LHCN-M2 (cell line): ENCODE data around the gene ANKRD18B. TPM values are rescaled to one million over a fixed set of nuclear protein-coding genes. Genes with fewer than 3 reads are reported as not detected.
"Not testable (repeated sequence)": the region's sequence is repeated elsewhere in the genome, so short reads cannot be mapped to it uniquely, and the experiment has no call there.

Experiments
- DNase-seq: peaks from one replicate; pipeline ENCODE4 v3.0.0-alpha.2; 2012; ENCODE audit warnings: low read depth
- polyA plus RNA-seq: library from polyadenylated mRNA; unstranded; fragments of >200 nt; gene quantifications from one replicate; pipeline ENCODE4 v1.2.1, GENCODE V29; 2012; ENCODE audit warnings: missing spikeins
- total RNA-seq: library from RNA; depleted of rRNA; stranded (reverse); fragments of >200 nt; gene quantifications from 2 replicates; pipeline ENCODE4 v1.2.3, GENCODE V29; 2014; rRNA removed

ANKRD18B gene
- total RNA-seq: 6.0 and 7.9 TPM in 2 replicates
- polyA plus RNA-seq: 1.7 TPM

DNA sequence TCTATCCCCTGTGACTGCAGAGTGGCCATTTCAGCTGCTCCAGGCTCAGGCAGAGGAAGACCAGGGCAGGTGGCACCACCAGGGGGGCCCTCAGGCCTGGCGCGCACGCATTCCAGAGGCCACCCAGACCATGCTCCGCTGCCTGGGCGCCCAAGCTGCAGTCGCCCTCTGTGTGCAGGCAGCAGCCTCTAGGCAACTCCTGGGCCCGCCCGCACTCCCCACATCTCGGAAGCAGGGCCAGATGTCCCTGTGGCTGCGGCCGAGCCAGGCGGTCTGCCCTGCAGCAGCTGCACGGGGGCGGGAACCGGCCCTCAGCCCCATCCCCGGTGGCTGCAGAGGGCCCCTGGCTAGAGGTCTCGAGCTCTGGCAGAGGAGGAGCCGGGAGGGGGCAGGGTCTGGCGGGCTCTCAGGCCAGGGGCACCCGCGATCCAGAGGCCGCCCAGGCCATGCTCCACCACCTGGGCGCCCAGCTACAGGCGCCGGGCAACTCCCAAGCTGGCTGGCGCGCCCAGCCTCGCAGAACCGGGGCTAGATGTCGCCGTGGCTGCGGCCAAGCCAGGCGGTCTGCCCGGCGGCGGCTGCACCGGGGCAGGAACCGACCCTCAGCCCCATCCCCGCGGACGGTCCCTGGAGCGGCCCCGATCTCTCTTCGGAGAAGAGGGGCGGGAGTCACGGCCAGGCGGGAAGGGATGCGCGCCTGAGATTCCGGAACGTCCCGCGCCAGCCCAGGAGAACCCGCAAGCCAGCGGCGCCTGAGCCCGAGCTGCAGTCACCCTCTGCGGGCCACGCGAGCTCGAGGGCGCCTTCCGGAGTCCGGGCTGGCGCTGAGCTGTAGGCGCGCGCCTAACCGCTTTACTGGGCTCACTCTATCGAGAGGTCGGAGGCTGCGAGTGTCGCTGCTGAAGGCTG, at the start of gene ANKRD18B:
TSS of gene ANKRD18B (plus strand) at position 855 of the 909 bp plus-strand sequence. CDS start 239 bp downstream, outside the sequence.
- peak; percentile 91 for DNase-seq

- no peak for DNase-seq
Observed at GRCh38 chr9:33475357-33475756, 48.7 kb upstream of the ANKRD18B start.

- no peak for DNase-seq
Observed at GRCh38 chr9:33476503-33476902, 47.5 kb upstream of the ANKRD18B start.

- DNase-seq: no peak
Observed at GRCh38 chr9:33480106-33480505, 43.9 kb upstream of the ANKRD18B start.

DNA sequence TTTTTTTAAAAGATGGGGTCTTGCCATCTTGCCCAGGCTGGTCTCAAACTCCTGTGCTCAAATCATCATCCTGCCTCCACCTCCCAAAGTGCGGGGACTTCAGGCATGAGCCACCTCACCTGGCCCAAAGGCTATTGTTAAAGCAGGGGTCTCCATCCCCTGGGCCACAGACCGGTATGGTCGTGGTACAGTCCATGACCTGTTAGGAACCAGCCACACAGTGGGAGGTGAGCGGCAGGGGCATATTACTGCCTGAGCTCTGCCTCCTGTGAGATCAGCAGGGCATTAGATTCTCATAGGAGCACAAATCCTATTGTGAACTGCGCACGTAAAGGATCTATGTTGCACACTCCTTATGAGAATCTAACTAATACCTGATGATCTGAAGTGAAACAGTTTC, 43.1 kb upstream of the ANKRD18B start:
- no peak for DNase-seq

DNA sequence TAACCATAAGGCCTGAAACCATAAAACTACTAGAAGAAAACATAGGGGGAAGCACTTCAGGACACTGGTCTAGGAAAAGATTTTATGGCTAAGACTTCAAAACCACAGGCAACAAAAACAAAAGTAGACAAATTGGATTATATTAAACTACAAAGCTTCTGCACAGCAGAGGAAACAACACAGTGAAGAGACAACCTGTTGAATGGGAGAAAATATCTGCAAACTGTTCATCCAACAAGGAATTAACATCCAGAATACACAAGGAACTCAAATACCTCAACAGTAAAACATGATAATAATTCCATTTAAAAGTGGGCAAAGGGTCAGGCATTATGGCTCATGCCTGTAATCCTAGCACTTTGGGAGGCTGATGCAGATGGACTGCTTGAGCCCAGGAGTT, 38.7 kb upstream of the ANKRD18B start:
- not testable (repeated sequence) for DNase-seq

GRCh38 chr9:33489066-33489465, 35.0 kb upstream of the ANKRD18B start:
- DNase-seq: no peak

- not testable (repeated sequence) for DNase-seq
Observed at GRCh38 chr9:33493819-33494218, 30.2 kb upstream of the ANKRD18B start.

DNA sequence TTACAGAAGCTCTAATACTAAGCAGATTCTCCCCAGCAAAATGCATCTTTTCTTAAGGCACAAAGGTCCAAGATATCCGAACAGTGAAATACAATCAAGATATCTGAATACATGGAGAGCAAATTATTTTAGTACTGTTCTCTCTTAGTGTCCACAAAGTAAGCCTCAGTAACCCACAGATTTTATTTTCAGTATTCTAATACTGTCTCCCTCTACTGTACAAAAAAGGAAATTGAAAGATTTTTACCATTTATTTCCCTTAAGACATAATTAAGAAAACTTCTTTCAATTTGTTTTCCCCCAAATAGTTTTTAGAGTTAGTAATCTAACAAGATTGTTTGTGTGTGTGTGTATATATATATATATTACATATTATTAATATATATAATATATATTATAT, 25.7 kb upstream of the ANKRD18B start:
- peak; percentile 21 for DNase-seq

DNA sequence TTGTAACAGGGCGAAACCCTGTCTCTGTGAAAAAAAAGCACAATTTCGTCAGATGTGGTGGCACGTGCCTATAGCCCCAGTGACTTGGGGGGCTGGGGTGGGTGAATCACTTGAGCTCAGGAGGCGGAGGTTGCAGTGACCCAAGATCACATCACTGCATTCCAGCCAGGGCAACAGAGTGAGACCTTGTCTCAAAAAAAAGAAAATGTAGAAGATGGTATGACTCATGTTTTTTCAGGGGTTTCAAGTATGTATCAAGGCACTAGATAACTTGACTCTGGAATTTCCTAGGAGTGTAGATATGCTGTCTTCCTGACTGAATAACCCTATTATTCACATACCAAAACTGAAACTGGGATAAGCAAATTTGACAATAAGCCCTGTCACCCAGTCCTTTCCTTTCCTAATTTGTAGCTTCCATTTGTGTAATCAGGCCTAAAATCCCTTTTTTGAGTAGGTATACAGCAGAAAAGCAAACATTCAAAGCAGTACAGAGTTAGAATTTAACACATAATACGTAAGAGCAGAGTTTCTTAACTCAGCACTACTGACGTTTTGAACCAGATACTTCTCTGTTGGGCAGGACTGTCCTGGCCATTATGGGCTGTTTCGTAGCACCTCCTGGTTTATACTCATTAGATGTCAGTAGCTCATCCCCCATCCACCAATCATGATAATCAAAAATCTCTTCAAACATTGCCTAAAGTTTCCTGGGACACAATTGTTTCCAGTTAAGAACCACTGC, 17.3 kb upstream of the ANKRD18B start:
- peak; percentile 97 for DNase-seq

- DNase-seq: peak; percentile 67
Observed at GRCh38 chr9:33510262-33511183, 13.5 kb upstream of the ANKRD18B start.

GRCh38 chr9:33511184-33511517, 12.9 kb upstream of the ANKRD18B start:
- DNase-seq: not testable (repeated sequence)

GRCh38 chr9:33512535-33512934, 11.5 kb upstream of the ANKRD18B start:
- DNase-seq: not testable (repeated sequence)

DNA sequence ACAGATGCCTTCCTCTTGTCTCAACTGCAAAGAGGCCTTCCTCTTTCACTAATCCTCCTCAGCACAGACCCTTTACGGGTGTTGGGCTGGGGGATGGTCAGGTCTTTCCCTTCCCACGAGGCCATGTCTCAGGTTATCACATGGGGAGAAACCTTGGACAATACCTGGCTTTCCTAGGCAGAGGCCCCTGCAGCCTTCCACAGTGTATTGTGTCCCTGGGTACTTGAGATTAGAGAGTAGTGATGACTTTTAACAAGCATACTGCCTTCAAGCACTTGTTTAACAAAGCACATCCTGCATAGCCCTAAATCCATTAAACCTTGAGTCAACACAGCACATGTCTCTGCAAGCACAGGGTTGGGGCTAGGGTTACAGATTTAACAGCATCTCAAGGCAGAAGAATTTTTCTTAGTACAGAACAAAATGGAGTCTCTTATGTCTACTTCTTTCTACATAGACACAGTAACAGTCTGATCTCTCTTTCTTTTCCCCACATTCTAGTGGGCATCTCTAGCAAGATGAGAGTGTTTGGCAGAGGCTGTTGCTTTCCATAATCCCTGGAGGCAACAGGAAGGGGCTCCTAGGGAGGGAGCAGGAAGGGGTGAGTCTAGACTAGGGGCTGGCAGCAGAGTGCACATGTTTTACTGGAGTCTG, 8.6 kb upstream of the ANKRD18B start:
- not testable (repeated sequence) for DNase-seq

GRCh38 chr9:33516397-33516796, 7.7 kb upstream of the ANKRD18B start:
- DNase-seq: not testable (repeated sequence)

- peak; percentile 68 for DNase-seq
Observed at GRCh38 chr9:33517373-33517772, 6.7 kb upstream of the ANKRD18B start.

DNA sequence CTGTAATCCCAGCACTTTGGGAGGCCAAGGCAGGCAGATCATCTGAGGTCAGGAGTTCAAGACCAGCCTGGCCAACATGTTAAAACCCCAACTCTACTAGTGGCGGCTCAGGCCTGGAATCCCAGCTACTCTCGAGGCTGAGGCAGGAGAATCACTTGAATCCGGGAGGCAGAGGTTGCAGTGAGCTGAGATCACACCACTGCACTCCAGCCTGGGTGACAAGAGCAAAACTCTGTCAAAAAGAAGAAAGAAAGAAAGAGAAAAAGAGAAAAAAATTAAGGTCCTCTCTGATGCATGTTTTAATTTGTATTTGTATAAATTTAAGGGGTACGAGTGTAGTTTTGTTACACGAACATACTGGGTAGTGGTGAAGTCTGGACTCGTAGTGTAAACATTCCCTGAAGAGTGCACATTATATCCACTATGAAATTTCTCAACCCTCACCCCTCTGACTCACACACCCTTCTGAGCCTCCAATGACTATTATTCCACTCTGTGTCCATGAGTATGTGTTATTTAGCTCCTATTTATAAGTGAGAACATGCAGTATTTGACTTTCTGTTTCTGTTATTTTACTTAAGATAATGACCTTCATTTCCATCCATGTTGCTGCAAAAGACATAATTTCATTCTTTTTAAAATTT, 6.0 kb upstream of the ANKRD18B start:
- peak; percentile 76 for DNase-seq

GRCh38 chr9:33521861-33522260, 2.2 kb upstream of the ANKRD18B start:
- not testable (repeated sequence) for DNase-seq

DNA sequence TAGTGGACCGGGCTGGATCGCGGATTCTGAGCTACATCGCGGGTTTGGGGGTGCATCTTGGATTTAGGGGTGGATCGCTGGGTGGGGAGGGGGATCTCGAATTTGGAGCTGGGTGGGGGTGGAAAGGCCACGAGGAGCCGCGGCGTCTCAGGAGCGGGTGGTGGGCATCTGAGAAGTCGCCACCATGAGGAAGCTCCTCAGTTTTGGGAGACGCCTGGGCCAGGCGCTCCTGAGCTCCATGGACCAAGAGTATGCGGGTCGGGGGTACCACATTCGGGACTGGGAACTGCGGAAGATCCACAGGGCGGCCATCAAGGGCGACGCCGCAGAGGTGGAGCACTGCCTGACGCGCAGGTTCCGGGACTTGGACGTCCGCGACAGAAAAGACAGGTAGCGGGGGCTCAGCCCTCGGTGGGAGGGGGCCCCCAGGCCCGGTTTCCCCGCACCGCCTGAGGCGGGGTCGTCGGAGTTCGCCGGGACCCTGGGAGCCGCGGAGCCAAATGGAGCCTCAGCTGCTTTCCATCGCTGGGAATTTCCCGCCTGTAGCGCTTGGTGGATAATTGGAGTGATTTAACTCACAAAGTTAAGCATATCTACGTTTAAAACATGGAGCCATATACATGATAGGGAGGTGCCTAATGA, 376 bp downstream of the ANKRD18B start:
- DNase-seq: peak; percentile 3

DNA sequence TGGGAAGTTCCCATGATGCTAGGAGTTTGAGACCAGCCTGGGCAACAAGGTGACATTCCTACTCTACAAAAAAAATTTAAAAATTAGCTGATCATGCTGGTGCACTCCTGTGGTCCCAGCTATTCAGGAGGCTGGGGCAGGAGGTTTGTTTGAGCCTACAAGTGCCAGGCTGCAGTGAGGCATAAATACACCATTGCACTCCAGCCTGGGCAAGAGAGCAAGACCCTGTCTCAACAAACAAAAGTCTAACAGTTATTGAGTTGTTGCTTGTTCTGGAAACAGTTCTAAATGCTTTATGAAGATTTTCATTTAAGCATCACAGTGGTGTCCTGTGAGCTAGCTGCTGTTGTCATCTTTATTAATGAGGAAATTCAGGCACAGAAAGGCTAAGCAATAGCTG, 4.0 kb downstream of the ANKRD18B start:
- not testable (repeated sequence) for DNase-seq
